NT2/D1 (cell line): Measurements from ENCODE around the gene ARHGAP25.

Source experiments
- SUZ12 ChIP-seq: IDR thresholded peaks from 2 replicates; pipeline ENCODE4 v1.6.1; 2011; ENCODE audit not compliant: insufficient read length, insufficient read depth; ENCODE audit errors: extremely low read depth
- YY1 ChIP-seq: IDR thresholded peaks from 2 replicates; pipeline ENCODE4 v1.6.1; 2011; ENCODE audit not compliant: insufficient read length, insufficient read depth
- ZNF274 ChIP-seq: IDR thresholded peaks from 2 replicates; pipeline ENCODE4 v1.6.1; 2011; ENCODE audit warnings: mild to moderate bottlenecking, low read depth, low read length

DNA sequence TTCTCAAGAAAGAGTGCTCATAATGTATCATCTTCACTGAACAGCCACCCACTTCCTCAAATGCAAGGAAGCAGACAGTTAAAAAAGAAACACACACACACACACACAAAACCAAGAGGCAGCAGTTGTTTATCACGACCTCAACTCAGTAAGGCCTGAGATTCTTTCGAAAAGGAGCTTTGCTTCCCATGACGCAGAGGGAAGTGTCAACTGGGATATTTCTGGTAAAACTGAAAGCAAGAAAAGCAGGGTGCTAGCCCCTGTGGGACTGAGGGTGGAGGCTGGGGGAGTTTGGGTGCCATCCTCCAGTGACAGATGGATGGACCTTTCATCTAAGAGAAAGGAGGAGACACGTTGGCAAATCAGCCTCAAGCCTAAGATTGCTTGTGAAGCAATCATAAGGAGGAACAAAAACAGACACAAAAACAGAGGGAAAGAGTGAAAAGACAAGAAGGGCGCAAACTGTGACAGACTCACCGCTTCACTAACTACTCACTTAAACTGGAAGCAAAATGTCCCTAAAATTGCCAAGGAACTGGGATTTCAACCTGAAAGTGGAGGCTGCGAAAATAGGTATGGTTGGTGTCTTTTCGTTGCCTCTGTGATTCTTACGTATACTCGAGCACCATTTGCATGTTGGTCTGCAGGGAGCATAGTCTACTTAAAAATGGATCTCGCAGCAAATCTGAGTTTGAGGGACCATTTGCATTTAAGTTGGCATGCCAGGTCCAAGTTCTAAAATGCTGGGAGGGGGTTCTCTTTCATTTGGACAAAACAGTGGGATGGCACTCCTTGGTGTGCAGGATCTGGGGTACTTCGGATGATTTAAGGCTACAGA lies at the start of gene ARHGAP25:
- TF ChIP-seq YY1 (no peak), ZNF274 (no peak), SUZ12 (no peak)
